Measurements from ENCODE around the gene PFN1.
"Not testable (repeated sequence)": the region's sequence is repeated elsewhere in the genome, so short reads cannot be mapped to it uniquely, and the experiment has no call there.

The PFN1 gene

DNA sequence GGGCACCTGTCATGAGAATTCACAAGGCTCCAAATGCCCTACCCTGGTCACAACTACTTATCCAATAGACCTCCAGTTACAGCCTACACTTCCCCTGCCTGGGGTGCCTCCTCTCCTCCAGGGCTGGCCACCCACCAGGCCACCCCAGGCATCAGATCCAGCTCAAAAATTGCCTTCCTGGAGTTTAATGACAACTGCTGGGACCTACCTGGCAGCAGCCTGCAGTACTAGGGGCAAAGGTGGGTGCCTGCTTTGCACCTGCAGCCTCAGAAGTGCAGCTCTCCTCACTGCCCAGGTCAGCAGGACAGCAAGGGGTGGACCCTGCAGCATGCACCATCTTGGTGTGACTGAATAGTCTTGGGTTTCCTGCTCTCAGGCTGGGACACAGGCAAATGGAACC lies 12.7 kb downstream of the PFN1 start:
- H3K4me3 ChIP-seq (ENCODE audit: low read depth, low read length), result no peak overlapping the region
- TF ChIP-seq, protein P1, sequence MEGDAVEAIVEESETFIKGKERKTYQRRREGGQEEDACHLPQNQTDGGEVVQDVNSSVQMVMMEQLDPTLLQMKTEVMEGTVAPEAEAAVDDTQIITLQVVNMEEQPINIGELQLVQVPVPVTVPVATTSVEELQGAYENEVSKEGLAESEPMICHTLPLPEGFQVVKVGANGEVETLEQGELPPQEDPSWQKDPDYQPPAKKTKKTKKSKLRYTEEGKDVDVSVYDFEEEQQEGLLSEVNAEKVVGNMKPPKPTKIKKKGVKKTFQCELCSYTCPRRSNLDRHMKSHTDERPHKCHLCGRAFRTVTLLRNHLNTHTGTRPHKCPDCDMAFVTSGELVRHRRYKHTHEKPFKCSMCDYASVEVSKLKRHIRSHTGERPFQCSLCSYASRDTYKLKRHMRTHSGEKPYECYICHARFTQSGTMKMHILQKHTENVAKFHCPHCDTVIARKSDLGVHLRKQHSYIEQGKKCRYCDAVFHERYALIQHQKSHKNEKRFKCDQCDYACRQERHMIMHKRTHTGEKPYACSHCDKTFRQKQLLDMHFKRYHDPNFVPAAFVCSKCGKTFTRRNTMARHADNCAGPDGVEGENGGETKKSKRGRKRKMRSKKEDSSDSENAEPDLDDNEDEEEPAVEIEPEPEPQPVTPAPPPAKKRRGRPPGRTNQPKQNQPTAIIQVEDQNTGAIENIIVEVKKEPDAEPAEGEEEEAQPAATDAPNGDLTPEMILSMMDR (IDR thresholded peaks at IDR 0.05; ENCODE audit: borderline replicate concordance, insufficient read depth, low read depth, low read length), result no peak

DNA sequence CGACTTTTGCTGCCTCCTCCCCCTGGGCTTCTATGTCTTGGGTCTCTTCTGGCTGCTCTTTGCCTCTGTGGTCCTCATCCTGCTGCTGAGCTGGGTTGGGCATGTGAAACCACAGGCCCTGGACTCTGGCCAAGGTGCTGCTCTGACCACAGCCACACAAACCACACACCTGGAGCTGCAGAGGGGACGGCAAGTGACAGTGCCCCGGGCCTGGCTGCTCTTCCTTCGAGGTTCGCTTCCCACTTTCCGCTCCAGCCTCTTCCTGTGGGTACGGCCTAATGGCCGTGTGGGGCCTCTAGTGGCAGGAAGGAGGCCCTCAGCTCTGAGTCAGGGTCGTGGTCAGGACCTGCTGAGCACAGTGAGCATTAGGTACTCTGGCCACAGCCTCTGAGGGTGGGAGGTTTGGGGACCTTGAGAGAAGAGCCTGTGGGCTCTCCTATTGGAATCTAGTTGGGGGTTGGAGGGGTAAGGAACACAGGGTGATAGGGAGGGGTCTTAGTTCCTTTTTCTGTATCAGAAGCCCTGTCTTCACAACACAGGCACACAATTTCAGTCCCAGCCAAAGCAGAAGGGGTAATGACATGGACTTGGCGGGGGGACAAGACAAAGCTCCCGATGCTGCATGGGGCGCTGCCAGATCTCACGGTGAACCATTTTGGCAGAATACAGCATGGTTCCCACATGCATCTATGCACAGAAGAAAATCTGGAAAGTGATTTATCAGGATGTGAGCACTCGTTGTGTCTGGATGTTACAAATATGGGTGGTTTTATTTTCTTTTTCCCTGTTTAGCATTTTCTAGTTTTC lies 14.0 kb downstream of the PFN1 start:
- no peak overlapping the region for H3K4me3 ChIP-seq (ENCODE audit: low read depth, low read length)
- TF ChIP-seq, protein P1 (IDR thresholded peaks at IDR 0.05; ENCODE audit: borderline replicate concordance, insufficient read depth, low read depth, low read length), result no peak

DNA sequence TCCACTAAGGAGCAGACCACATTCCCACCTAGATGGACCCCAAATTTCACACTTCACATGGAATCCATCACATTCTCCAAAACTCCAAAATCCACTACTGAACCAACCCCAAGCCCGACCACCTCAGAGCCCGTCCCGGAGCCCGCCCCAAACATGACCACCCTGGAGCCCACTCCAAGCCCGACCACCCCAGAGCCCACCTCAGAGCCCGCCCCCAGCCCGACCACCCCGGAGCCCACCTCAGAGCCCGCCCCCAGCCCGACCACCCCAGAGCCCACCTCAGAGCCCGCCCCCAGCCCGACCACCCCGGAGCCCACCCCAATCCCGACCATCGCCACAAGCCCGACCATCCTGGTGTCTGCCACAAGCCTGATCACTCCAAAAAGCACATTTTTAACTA lies 14.7 kb downstream of the PFN1 start:
- TF ChIP-seq, protein P1 (IDR thresholded peaks at IDR 0.05; ENCODE audit: borderline replicate concordance, insufficient read depth, low read depth, low read length), result no peak
- H3K4me3 ChIP-seq (ENCODE audit: low read depth, low read length), result no peak overlapping the region

DNA sequence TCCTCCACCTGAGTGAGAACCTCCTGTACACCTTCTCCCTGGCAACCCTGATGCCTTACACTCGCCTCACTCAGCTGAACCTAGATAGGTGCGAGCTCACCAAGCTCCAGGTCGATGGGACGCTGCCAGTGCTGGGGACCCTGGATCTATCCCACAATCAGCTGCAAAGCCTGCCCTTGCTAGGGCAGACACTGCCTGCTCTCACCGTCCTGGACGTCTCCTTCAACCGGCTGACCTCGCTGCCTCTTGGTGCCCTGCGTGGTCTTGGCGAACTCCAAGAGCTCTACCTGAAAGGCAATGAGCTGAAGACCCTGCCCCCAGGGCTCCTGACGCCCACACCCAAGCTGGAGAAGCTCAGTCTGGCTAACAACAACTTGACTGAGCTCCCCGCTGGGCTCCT lies 15.6 kb downstream of the PFN1 start:
- TF ChIP-seq, protein P1 (IDR thresholded peaks at IDR 0.05; ENCODE audit: borderline replicate concordance, insufficient read depth, low read depth, low read length), result no peak
- H3K4me3 ChIP-seq (ENCODE audit: low read depth, low read length), result no peak overlapping the region

DNA sequence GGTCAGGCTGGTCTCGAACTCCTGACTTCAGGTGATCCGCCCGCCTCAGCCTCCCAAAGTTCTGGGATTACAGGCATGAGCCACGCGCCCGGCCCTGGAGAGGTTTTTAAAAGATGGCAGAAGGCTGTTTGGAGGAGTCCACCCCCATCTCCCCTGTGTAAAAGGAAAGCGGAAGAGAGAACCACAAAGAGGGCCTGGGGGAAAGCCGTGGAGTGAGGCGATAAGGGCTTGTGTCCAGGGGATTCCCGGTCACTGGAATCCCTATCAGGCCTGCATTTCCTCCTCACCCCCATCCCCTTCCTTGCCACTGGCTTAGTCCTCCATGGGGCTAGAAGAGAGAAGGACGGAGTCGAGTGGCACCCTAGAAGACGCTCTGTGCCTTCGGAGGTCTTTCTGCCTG lies 16.4 kb downstream of the PFN1 start, which contains the start of gene GP1BA:
Gene GP1BA, plus strand, starts transcription at position 315 of the 400 bp plus-strand sequence. CDS start 328 bp downstream, outside the sequence.
- H3K4me3 ChIP-seq (ENCODE audit: low read depth, low read length), result no peak within 1 kb of the TSS
- TF ChIP-seq, protein P1 (IDR thresholded peaks at IDR 0.05; ENCODE audit: borderline replicate concordance, insufficient read depth, low read depth, low read length), result no peak

DNA sequence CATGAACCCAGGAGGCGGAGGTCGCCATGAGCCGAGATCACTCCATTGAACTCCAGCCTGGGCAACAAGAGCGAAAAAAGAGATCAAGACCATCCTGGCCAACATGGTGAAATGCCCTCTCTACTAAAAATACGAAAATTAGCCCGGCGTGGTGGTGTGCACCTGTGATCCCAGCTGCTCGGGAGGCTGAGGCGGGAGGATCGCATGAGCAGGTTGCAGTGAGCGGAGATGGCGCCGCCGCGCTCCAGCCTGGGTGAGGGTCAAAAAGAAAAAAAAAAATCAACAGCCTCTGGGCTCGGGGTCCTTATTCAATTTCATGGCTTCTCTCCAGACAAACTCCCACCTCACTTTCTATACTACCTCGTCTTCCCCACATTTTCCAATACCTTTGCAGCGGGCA lies 19.4 kb downstream of the PFN1 start:
- TF ChIP-seq, protein P1 (IDR thresholded peaks at IDR 0.05; ENCODE audit: borderline replicate concordance, insufficient read depth, low read depth, low read length), result no peak
- H3K4me3 ChIP-seq (ENCODE audit: low read depth, low read length), result no peak overlapping the region

DNA sequence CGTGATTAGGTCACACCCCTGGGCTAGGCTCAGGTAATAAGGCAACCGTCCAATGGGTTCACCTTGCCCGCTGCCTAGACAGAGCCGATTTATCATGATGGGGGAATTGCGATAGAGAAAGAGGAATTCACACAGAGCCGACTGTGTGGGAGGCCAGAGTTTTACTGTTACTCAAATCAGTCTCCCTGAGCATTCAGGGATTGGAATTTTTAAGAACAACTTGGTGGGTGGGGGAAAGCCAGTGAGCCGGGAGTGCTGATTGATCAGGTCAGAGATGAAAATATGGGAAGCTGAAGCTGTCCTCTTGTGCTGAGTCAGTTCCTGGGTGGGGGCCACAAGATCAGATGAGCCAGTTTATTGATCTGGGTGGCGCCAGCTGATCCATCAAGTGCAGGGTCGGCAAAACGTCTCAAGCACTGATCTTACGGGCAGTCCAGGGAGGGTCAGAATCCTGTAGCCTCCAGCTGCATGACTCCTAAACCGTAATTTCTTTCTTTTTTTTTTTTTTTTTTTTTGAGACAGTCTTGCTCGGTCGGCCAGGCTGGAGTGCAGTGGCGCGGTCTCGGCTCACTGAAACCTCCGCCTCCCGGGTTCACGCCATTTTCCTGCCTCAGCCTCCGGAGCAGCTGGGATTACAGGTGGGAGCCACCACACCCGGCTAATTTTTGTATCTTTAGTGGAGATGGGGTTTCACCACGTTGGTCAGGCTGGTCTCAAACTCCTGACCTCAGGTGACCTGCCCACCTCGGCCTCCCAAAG lies 21.6 kb downstream of the PFN1 start:
- H3K4me3 ChIP-seq (ENCODE audit: low read depth, low read length), result not testable (repeated sequence)

Measured in GM12875 (cell line).